WTC11 (cell line): ENCODE measurements around the gene POTEJ.
"Not testable (repeated sequence)": the region's sequence is repeated elsewhere in the genome, so short reads cannot be mapped to it uniquely, and the experiment has no call there.

ENCODE experiments used
- CTCF ChIP-seq: fragments of 200-600 bp; IDR thresholded peaks from 2 replicates; pipeline ENCODE4 v1.8.0; 2022; ENCODE audit warnings: antibody characterized with exemption
- SMAD3 ChIP-seq: sonication (generic); formaldehyde crosslinking; IDR thresholded peaks from 2 replicates; pipeline ENCODE4 v1.8.0; 2022; ENCODE audit warnings: missing genetic modification reagents, mild to moderate bottlenecking, borderline replicate concordance
- ZNF423 ChIP-seq: fragments of 250-450 bp; sonication (Bioruptor Pico); IDR thresholded peaks from 2 replicates; pipeline ENCODE4 v2.1.2; 2022; ENCODE audit warnings: mild to moderate bottlenecking, moderate library complexity

- TF ChIP-seq SMAD3 (CRISPR knock-in tag); ZNF423 (CRISPR knock-in tag); CTCF: not testable (repeated sequence)
Observed at GRCh38 chr2:130611140-130611539, at the start of gene POTEJ.
